PFSK-1 (cell line): Measurements from ENCODE around the gene NID1.

Experiments used
- FOXP2 ChIP-seq: optimal IDR thresholded peaks from 2 replicates; pipeline ENCODE3; 2011; ENCODE audit warnings: borderline replicate concordance, control low read depth, inconsistent platforms; ENCODE audit not compliant: insufficient read depth; ENCODE audit errors: extremely low read length, extremely low read depth
- POLR2AphosphoS5 ChIP-seq: IDR thresholded peaks from 2 replicates; pipeline ENCODE4 v1.6.1; 2012; ENCODE audit warnings: low read depth, mild to moderate bottlenecking, control low read depth, low read length, moderate library complexity
- SIN3A ChIP-seq: IDR thresholded peaks from 2 replicates; pipeline ENCODE4 v1.6.1; 2012; ENCODE audit warnings: mild to moderate bottlenecking, low read length, moderate library complexity, borderline replicate concordance; ENCODE audit not compliant: insufficient read depth
- TAF1 ChIP-seq: IDR thresholded peaks from 2 replicates; pipeline ENCODE4 v1.6.1; 2012; ENCODE audit warnings: low read length, control low read depth, borderline replicate concordance; ENCODE audit not compliant: insufficient read depth
- TF ChIP-seq, protein P1 (sequence below), 2 experiments: IDR thresholded peaks; 2 replicates each; pipeline versions ENCODE4 v1.6.1 to v1.8.0; 2011 to 2012; ENCODE audit warnings: low read depth in 2 of 2, low read length in 2 of 2, control low read depth in 1 of 2, inconsistent platforms in 1 of 2, mild to moderate bottlenecking in 1 of 2, moderate library complexity in 1 of 2; ENCODE audit not compliant: insufficient read depth in 1 of 2

The NID1 gene

DNA sequence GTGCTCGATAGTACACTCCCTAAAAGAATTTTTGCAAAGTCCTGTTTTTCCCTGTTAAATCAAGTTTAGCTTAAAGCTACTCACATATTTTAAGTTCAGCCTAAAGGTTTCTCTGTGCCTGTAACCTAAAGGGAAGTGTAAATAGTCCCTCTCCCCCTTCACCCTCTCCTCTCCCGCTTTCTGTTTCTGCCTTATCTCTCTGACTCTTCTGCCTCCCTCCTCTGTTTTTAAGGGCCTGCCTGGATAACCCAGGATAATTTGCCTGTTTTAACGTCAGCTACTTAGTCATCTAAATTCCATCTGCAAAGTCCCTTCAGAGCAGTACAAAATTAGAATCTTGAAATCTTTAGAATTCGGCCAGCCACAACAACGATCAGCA, 92.6 kb downstream of the NID1 start:
- TF ChIP-seq SIN3A (no peak), TAF1 (no peak), FOXP2 (no peak), POLR2AphosphoS5 (no peak)
- TF ChIP-seq, protein P1, sequence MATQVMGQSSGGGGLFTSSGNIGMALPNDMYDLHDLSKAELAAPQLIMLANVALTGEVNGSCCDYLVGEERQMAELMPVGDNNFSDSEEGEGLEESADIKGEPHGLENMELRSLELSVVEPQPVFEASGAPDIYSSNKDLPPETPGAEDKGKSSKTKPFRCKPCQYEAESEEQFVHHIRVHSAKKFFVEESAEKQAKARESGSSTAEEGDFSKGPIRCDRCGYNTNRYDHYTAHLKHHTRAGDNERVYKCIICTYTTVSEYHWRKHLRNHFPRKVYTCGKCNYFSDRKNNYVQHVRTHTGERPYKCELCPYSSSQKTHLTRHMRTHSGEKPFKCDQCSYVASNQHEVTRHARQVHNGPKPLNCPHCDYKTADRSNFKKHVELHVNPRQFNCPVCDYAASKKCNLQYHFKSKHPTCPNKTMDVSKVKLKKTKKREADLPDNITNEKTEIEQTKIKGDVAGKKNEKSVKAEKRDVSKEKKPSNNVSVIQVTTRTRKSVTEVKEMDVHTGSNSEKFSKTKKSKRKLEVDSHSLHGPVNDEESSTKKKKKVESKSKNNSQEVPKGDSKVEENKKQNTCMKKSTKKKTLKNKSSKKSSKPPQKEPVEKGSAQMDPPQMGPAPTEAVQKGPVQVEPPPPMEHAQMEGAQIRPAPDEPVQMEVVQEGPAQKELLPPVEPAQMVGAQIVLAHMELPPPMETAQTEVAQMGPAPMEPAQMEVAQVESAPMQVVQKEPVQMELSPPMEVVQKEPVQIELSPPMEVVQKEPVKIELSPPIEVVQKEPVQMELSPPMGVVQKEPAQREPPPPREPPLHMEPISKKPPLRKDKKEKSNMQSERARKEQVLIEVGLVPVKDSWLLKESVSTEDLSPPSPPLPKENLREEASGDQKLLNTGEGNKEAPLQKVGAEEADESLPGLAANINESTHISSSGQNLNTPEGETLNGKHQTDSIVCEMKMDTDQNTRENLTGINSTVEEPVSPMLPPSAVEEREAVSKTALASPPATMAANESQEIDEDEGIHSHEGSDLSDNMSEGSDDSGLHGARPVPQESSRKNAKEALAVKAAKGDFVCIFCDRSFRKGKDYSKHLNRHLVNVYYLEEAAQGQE (IDR thresholded peaks at IDR 0.05; ENCODE audit: insufficient read depth in 1 of 2, low read depth in 2 of 2, low read length in 2 of 2): no peak

DNA sequence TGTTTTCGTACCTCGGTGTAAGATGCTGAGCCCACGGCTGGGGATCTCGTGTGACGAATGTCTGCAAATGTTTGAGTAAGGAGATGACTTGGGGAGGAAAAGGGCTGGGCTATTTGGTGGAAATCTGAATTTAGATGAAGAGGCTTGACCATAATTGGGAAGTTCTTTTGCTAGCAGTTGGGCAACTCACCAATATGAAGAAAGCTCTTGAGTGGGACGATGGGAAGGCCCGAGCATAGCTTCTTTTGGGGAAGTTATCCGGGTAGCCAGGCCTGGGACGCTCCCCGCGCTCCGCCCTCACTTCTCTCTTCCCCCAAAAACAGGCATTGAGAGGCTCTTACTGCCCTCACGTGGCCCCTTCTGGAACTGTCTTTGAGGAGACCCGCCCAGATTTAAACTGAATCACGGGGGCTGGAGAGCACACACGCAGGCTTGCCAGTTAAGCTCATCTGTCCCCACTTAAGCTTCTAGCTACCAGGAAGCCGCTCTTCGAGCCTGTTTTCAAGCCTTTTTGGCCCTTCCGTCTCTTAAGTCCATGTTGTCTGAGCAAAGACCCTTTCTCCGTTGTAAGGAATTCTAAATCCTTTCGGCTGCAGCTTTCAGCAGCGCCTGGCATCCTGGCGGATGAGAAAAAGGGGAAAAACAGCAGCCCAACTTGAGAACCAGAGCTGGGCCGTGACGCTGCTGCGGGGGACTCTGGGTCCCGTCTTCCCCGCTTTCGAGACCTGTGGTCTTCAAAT, 93.1 kb downstream of the NID1 start:
- TF ChIP-seq, protein P1 (IDR thresholded peaks at IDR 0.05; ENCODE audit: insufficient read depth in 1 of 2, low read depth in 2 of 2, low read length in 2 of 2): no peak
- TF ChIP-seq POLR2AphosphoS5: peak; percentile 84
- peak; percentile 88; the same call in 1 of the 2 replicates for TF ChIP-seq TAF1

DNA sequence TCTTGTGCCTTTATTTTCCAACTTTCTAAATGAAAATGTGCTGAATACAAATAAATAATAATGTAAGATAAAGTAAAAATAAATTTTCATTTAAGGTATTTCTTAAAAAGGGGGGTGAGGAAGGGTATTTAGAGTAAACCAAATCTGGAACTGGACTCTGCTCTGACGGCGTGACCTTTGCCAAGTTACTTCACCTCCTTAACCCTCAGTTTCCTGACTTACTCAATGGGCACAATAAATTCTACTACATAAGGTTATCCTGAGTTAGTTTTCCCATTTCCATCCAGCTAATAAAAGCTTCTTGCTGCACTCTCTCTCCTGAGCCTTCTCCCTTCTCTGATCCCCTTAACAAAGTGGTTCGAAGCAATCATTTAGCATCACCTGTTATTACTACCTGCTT, 93.9 kb downstream of the NID1 start:
- TF ChIP-seq TAF1 (no peak), SIN3A (no peak), POLR2AphosphoS5 (no peak), FOXP2 (no peak)
- TF ChIP-seq, protein P1 (IDR thresholded peaks at IDR 0.05; ENCODE audit: insufficient read depth in 1 of 2, low read depth in 2 of 2, low read length in 2 of 2): no peak

DNA sequence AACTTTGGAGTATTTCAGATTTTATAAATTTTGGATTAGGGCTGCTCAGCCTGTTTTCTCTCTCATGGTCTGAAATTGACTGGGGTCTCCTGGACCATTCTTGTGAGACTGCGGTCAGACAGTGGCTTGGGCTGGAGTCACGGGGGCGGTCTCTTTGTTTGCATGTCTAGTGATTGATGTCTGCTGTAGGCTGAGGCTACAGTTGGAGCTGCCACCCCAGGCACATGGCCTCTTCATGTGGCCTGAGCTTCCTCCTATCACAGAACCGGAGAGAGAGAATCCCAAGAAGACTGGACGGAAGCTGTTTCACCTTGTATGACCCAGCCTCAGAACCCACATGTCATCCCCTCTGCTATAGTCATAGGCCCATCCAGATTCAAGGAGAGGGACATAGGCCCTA, 96.1 kb downstream of the NID1 start:
- TF ChIP-seq, protein P1 (IDR thresholded peaks at IDR 0.05; ENCODE audit: insufficient read depth in 1 of 2, low read depth in 2 of 2, low read length in 2 of 2): no peak
- TF ChIP-seq FOXP2: no peak
- TF ChIP-seq TAF1: no peak
- no peak for TF ChIP-seq SIN3A
- TF ChIP-seq POLR2AphosphoS5: no peak
